OCI-LY7 (cell line): Measurements from ENCODE around the gene PRKAA1. TPM values are rescaled to one million over a fixed set of nuclear protein-coding genes. Genes with fewer than 3 reads are reported as not detected.

ENCODE experiments used
- BruUV-seq: library from RNA; stranded (reverse); fragments of 400-500 nt; replicated peaks from 2 replicates; lab custom pipeline; 2021; lab: Mats Ljungman, UMichigan
- CTCF ChIA-PET: fragments of 300-600 bp; sonication (Branson Sonifier 250); formaldehyde crosslinking; loops from one replicate; lab custom pipeline; 2022; ENCODE audit warnings: antibody characterized with exemption; ENCODE audit not compliant: unreplicated experiment; lab: Charles Lee
- POLR2A ChIA-PET: fragments of 300-600 bp; sonication (Branson Sonifier 250); formaldehyde crosslinking; loops from one replicate; lab custom pipeline; 2022; ENCODE audit warnings: antibody characterized with exemption; lab: Charles Lee
- DNase-seq: peaks from one replicate; pipeline ENCODE4 v3.0.0-alpha.2; 2015; ENCODE audit warnings: low spot score
- H2AFZ ChIP-seq: fragments of 200-600 bp; sonication (generic), shearing (Covaris generic); 2 replicates; pipeline ENCODE4 v1.6.1; 2014; ENCODE audit warnings: mild to moderate bottlenecking, antibody characterized with exemption, low read length, moderate library complexity
- H3K27ac ChIP-seq: fragments of 200-600 bp; sonication (generic); 2 replicates; pipeline ENCODE4 v1.5.1; 2014; ENCODE audit warnings: mixed run types, low read depth, mild to moderate bottlenecking, moderate library complexity, low read length, inconsistent platforms; ENCODE audit not compliant: poor library complexity, severe bottlenecking
- H3K36me3 ChIP-seq: fragments of 200-600 bp; sonication (generic); 2 replicates; pipeline ENCODE4 v1.6.1; 2014; ENCODE audit warnings: mild to moderate bottlenecking, antibody characterized with exemption, low read length, moderate library complexity, mixed read lengths; ENCODE audit not compliant: insufficient read depth
- H3K4me1 ChIP-seq: fragments of 200-600 bp; sonication (generic); 2 replicates; pipeline ENCODE4 v1.5.1; 2014; ENCODE audit warnings: mild to moderate bottlenecking, low read length; ENCODE audit not compliant: insufficient read depth, poor library complexity, severe bottlenecking
- H3K4me2 ChIP-seq: fragments of 200-600 bp; sonication (generic); 2 replicates; pipeline ENCODE4 v1.6.1; 2014; ENCODE audit warnings: mild to moderate bottlenecking, low read length
- H3K4me3 ChIP-seq: fragments of 200-600 bp; sonication (generic); 2 replicates; pipeline ENCODE4 v1.5.1; 2014; ENCODE audit warnings: mild to moderate bottlenecking, low read depth, low read length; ENCODE audit not compliant: poor library complexity, severe bottlenecking
- H3K79me2 ChIP-seq: fragments of 200-600 bp; sonication (generic); 2 replicates; pipeline ENCODE4 v1.6.1; 2016; ENCODE audit warnings: low read depth, mild to moderate bottlenecking, low read length, moderate library complexity, mixed read lengths; ENCODE audit not compliant: insufficient read depth
- H3K9me2 ChIP-seq: fragments of 200-600 bp; sonication (generic); 2 replicates; pipeline ENCODE4 v1.6.1; 2016; ENCODE audit warnings: mild to moderate bottlenecking, low read length, mixed read lengths; ENCODE audit not compliant: insufficient read depth
- H3K9me3 ChIP-seq: fragments of 200-600 bp; sonication (generic); 2 replicates; pipeline ENCODE4 v1.6.1; 2014; ENCODE audit warnings: mild to moderate bottlenecking, mixed run types, low read length, mixed read lengths
- H4K20me1 ChIP-seq: fragments of 200-600 bp; sonication (generic); 2 replicates; pipeline ENCODE4 v1.6.1; 2014; ENCODE audit warnings: mild to moderate bottlenecking, antibody characterized with exemption, low read length, moderate library complexity, mixed read lengths; ENCODE audit not compliant: insufficient read depth
- EZH2phosphoT487 ChIP-seq: fragments of 200-600 bp; sonication (generic); IDR thresholded peaks from 2 replicates; pipeline ENCODE4 v1.6.1; 2018; ENCODE audit warnings: low read depth, borderline replicate concordance, mild to moderate bottlenecking, mixed run types, antibody characterized with exemption, low read length, moderate library complexity, mixed read lengths
- intact Hi-C: fragments of 100-400 bp; cut with micrococcal nuclease; formaldehyde crosslinking; loops from one replicate; pipeline ENCODE4 v1.10.0; 2022; ENCODE audit not compliant: unreplicated experiment
- total RNA-seq, 2 experiments: library from RNA; depleted of rRNA in 1 of 2; stranded (reverse); fragments of >200 nt in 1 of 2; shearing (Covaris generic) in 1 of 2; gene quantifications; 2 replicates each; pipeline ENCODE4 v1.2.3, GENCODE V29; 2014 to 2022
- TF ChIP-seq, protein P1 (sequence below): fragments of 200-600 bp; sonication (generic); conservative IDR thresholded peaks from 2 replicates; pipeline ENCODE4 v1.5.1; 2014; ENCODE audit warnings: mild to moderate bottlenecking, antibody characterized with exemption, low read length, moderate library complexity, mixed read lengths

Gene PRKAA1
- total RNA-seq, 2 experiments from 2014 or later = 30.0 to 47.5 TPM

DNA sequence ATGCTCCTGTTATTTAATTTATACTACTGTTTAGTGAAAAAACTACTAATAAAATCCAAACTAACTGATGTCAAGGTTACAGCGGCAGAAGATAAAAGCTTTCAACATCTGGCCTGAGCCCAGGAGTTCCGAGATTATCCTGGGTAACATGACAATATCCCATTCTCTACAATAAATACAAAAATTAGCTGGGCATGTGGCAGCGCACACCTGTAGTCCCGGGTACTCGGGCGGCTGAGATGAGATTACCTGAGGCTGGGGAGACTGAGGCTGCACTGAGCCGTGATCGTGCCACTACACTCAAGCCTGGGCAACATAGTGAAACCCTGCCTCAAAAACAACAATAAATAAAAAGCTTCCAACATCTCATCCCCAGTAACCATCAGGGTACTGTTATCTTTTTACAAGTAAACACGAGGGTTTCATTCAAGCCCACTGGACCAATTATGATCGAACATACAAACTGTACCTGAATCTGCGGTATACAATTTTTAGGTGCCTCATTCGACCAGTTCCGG is 35.6 kb upstream of the PRKAA1 start:
- DNase-seq = no peak
- no peaks in the 10 kb centered on the region for H3K9me2 ChIP-seq
- TF ChIP-seq, protein P1, sequence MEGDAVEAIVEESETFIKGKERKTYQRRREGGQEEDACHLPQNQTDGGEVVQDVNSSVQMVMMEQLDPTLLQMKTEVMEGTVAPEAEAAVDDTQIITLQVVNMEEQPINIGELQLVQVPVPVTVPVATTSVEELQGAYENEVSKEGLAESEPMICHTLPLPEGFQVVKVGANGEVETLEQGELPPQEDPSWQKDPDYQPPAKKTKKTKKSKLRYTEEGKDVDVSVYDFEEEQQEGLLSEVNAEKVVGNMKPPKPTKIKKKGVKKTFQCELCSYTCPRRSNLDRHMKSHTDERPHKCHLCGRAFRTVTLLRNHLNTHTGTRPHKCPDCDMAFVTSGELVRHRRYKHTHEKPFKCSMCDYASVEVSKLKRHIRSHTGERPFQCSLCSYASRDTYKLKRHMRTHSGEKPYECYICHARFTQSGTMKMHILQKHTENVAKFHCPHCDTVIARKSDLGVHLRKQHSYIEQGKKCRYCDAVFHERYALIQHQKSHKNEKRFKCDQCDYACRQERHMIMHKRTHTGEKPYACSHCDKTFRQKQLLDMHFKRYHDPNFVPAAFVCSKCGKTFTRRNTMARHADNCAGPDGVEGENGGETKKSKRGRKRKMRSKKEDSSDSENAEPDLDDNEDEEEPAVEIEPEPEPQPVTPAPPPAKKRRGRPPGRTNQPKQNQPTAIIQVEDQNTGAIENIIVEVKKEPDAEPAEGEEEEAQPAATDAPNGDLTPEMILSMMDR = no peak
- TF ChIP-seq EZH2phosphoT487 = no peak
- BruUV-seq = no TSS peak
- no peak overlapping the region for H2AFZ ChIP-seq
- H3K9me3 ChIP-seq = no peaks in the 10 kb centered on the region
- peaks cover 49% of the 10 kb centered on the region for H4K20me1 ChIP-seq
- H3K79me2 ChIP-seq = peaks cover 61% of the 10 kb centered on the region
- H3K4me3 ChIP-seq = peak overlapping the region; percentile 88
- intact Hi-C loops = loop anchor here (2.0 to 10.0 kb wide), 2 partner anchors 79 to 349 kb away; partner anchors contain the start of gene TTC33
- ChIA-PET POLR2A (interaction anchor here (0.7 to 1.3 kb wide), 5 partner anchors 11 to 46 kb away, joined by 3 to 9 read pairs (median 3); no protein-coding TSS in a partner anchor), CTCF (no interaction called here)
- peak overlapping the region; percentile 95 for H3K4me2 ChIP-seq
- peaks cover 37% of the 10 kb centered on the region for H3K4me1 ChIP-seq
- peaks cover 62% of the 10 kb centered on the region for H3K36me3 ChIP-seq
- H3K27ac ChIP-seq = peak overlapping the region; percentile 79

DNA sequence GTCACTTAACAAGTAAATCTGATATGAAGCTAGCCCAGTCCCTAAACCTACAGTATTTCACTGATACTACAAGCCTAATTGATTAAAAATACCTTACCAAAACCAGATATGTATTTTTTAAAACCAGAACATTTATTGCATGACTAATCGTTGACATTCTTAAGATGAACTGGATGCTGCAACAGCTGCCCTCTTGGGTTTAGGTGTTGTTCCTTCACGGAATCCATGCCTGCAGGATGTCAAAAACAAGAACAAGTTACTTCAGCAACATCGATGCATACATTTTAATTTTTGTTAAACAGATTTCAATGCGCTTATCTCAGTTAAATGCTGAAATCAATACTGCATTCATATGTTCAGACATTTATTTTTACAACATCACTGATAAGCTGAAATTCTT is 34.2 kb upstream of the PRKAA1 start:
- CTCF ChIA-PET = no interaction called here
- POLR2A ChIA-PET = interaction anchor here (0.8 to 1.6 kb wide), 8 partner anchors 9 to 29 kb away, joined by 3 to 9 read pairs (median 3); partner anchors contain the start of gene CARD6
- H3K4me3 ChIP-seq = peak overlapping the region; percentile 88
- H3K79me2 ChIP-seq = peaks cover 61% of the 10 kb centered on the region
- DNase-seq = no peak
- no peaks in the 10 kb centered on the region for H3K9me2 ChIP-seq
- peaks cover 33% of the 10 kb centered on the region for H3K4me1 ChIP-seq
- TF ChIP-seq, protein P1 = no peak
- TF ChIP-seq EZH2phosphoT487 = no peak
- intact Hi-C loops = loop anchor here (10.0 kb wide), 1 partner anchor 348 kb away; no protein-coding TSS in a partner anchor
- BruUV-seq = no TSS peak
- H2AFZ ChIP-seq = no peak overlapping the region
- H3K4me2 ChIP-seq = peak overlapping the region; percentile 95
- no peaks in the 10 kb centered on the region for H3K9me3 ChIP-seq
- H3K27ac ChIP-seq = no peak overlapping the region
- peaks cover 76% of the 10 kb centered on the region for H3K36me3 ChIP-seq
- H4K20me1 ChIP-seq = peaks cover 62% of the 10 kb centered on the region
